SKM-1 treated with dmso at 0.1 percent for 144 hours (cell line): ENCODE measurements around the gene MYO15B.
"Not testable (repeated sequence)": the region's sequence is repeated elsewhere in the genome, so short reads cannot be mapped to it uniquely, and the experiment has no call there.

Source experiments
- DNase-seq: peaks from one replicate; lab custom pipeline; 2025; ENCODE audit not compliant: unreplicated experiment; lab: John Stamatoyannopoulos, UW

Gene MYO15B

GRCh38 chr17:75575728-75576127 is 11.9 kb upstream of the MYO15B start:
- DNase-seq: no peak

DNA sequence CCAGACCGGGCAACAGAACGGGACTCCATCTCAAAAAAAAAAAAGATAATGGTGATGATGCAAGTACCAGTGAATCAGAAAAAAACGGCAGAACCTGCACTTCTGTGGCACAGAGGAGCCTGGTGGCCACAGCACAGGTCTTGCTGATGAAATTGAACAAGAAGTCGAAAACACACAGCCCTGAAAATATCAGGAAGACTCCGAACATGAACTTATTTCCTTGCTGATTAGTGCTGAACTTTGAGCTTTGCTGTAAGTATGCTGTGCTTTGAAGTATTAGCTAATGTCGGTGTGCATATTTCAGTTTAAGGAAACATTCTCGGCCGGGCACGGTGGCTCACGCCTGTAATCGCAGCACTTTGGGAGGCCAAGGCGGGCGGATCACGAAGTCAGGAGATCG is 10.9 kb upstream of the MYO15B start:
- no peak for DNase-seq

DNA sequence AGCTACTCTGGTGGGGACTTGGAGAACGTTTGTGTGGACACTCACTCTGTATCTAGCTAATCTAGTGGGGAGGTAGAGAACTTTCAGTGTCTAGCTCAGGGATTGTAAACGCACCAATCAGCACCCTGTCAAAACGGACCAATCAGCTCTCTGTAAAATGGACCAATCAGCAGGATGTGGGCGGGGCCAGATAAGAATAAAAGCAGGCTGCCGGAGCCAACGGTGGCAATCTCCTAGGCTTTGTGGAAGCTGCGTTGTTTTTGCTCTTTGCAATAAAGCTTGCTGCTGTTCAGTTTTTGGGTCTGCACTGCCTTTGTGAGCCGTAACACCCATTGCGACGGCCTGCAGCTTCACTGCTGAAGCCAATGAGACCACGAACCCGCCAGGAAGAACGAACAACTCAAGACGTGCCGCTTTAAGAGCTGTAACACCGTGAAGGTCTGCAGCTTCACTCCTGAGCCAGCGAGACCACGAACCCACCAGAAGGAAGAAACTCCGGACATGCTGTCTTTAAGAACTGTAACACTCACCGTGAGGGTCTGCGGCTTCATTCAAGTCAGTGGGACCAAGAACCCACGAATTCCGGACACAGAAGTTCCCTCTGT is 6.4 kb upstream of the MYO15B start:
- DNase-seq: not testable (repeated sequence)

DNA sequence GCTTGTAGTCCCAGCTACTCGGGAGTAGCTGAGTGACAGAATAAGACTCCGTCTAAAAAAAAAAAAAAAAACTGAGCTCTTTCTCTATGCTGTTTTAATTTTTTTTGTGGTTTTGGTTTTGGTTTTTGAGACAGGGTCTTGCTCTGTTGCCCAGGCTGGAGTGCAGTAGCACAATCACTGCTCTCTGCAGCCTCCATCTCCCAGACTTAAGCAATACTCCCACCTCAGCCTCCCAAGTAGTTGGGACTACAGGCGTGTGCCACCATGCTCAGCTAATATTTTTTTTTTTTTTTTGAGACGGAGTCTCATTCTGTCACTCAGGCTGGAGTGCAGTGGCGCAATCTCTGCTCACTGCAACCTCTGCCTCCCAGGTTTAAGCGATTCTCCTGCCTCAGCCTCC is 4.4 kb upstream of the MYO15B start:
- not testable (repeated sequence) for DNase-seq

DNA sequence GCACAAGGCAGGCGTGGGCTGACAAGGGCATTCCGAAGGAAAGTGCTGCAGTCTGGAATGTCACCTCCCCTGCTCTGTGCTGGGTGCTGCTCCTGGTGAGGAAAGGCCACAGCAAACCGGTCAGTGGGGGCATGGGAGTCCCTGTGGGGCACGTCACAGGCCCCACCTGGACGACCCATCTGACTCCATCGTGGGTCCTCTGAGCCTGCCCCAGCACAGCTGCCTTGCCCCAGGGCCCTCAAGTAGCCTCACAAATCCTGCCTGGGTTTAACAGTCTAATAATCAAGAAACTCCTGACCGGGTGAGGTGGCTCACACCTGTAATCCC is 2.8 kb upstream of the MYO15B start:
- no peak for DNase-seq

DNA sequence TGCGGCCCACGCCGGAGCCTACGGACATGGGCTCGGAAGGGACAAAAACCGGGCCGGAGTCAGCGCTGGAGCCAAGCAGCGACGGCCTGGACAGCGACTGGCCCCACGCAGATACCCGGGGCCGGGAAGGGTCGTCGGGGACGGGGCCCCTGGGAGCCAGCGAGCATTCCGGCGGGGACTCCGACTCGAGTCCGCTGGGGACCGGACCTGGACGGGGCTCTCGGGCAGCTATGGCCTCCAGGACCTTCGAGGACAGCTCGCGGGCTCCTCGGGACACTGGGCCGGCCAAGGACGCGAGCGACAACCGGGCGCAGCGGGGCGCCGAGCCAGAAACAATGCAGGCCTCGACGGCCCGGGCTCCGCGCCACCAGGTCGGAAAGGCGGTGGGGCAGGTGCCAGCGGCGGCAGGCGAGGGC is 1.0 kb downstream of the MYO15B start:
- DNase-seq: no peak

- peak; percentile 86 for DNase-seq
Measured at GRCh38 chr17:75589012-75589918, 1.7 kb downstream of the MYO15B start.

DNA sequence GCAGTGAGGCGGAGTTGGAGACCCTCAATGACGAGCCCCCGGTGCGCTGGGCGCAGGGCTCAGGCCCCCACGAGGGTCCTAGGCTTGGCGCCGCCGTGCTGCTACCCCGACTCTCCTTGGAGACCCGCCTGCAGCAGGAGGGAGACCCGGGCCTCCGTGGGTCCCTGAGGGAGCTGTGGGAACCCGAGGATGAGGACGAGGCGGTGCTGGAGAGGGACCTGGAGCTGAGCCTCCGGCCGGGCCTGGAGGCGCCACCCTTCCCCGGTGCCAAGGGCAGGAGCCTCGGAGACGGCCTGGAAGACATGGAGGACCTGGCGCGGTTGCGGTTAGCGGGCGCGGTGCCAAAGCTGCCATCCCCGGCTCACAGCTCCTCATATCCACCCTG is 2.3 kb downstream of the MYO15B start:
- no peak for DNase-seq

DNA sequence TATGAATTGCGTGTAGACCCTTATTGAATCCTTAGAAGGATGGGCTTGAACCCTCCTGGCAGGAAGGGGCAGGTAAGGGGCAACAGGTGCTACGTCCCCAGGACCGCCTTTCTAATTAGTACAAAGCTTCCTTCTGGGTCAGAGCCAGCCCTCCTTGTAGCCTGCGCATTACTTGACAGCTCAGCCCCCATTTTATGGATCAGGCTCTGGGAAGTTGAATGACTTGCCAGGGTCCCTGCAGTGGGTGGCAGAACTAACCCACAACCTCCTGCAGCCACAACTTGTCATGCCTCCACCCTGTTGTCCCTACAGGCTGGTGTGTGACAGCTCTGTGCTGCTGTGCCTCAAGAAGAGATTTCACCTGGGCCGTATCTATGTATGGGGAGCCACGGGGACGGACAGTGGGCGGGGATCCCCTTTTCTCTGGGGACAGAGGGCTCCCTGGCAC is 2.7 kb downstream of the MYO15B start:
- DNase-seq: no peak

DNA sequence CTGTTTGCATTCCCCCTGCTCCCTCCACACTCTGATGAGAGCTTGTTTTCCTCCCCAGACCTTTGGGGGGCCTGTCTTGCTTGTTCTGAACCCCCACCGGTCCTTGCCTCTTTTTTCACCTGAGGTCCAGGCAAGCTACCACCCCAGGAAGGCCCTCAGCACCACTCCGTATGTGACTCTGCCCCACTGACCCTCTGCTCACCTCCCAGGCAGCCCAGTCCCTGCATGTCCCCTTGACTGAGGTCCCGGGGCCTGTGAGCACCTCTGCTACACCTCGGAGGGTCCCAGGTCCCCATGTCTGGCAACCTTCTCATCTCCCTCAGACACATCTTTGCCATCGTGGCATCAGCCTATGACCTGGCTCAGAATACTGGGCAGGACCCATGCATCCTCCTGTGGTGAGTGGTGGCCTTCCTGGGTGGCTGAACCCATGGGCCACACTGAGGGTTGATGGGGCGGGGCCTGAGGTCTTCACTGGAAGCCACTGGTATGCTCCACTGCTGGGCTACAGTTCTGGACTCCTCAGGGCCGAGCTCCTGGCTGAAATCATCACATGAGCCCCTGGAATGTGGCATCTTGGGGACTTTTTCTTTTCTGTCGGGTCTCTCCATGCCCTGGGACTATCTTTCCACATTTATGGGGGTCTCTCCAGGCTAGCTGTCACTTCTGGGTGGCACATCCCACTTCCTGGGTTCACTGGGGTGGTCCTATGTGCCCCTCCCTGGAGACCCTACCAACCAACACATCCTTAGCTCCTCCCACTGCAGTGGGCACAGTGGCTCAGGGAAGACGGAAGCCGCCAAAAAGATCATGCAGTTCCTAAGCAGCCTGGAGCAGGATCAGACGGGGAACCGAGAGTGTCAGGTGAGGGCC is 3.5 kb downstream of the MYO15B start:
- no peak for DNase-seq

- no peak for DNase-seq
Measured at GRCh38 chr17:75591722-75592302, 4.2 kb downstream of the MYO15B start.

- no peak for DNase-seq
Measured at GRCh38 chr17:75592348-75593020, 4.9 kb downstream of the MYO15B start.

- not testable (repeated sequence) for DNase-seq
Measured at GRCh38 chr17:75593430-75593829, 5.8 kb downstream of the MYO15B start.

DNA sequence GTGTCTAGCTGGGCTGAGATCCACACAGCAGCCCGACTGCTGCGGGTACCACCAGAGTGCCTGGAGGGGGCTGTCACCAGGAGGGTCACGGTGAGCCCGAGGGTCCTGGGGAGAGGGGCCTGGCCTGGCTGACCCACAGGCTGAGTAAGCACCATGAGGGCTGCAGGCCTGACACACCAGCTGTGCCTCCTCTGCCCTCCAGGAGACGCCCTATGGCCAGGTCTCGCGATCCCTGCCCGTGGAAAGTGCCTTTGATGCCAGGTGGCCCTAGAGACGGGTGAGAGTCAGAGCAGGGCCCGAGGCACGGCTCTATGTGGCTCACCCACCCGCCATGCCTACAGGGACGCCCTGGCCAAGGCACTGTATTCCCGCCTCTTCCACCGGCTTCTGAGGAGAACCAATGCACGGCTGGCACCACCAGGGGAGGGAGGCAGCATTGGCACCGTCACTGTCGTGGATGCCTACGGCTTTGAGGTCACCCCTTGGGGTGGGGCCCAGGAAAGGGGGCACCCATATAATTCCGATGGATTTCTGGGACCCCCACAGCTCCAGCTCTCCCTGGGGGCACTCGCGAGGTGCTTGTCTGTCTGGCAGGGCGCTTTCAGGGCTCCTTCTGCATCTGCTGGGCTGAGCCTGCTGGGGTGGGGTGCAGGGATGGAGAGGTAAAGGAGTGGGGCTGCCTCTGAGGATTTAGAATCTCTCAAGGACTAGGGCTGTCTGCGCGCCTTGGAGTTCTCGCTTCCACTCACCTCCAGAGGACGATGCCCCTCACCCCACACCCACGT is 7.1 kb downstream of the MYO15B start:
- no peak for DNase-seq

DNA sequence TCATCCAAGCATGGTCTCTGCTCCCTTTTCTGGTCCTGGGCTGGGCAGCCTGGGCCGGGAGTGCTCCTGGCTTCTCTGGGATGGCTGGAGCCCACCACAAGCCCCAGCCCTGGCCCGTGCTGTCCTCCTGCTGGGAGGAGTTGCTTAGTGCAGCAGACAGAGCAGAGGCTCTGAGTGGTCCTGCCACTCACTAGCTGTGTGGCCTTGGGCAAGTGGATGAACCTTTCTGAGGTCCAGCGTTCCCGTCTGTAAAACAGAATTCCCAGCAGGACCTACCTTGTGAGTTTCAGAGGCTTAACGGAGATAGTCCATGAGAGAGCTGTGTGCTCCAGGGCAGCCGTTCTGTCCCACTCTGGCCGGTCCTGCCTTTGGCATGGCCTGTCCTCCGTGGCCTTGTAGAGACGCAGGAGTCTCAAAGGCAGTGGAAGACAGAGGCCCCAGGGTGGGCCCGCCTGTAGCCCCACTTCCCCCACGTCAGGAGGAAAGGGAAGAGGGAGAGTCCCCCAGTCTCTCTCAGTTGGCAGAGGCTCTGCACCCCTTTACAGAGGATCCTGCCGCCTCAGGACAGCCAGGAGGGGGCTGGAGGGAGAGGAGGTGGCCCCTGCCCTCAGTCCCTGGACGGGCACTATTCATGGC is 7.8 kb downstream of the MYO15B start:
- no peak for DNase-seq

DNA sequence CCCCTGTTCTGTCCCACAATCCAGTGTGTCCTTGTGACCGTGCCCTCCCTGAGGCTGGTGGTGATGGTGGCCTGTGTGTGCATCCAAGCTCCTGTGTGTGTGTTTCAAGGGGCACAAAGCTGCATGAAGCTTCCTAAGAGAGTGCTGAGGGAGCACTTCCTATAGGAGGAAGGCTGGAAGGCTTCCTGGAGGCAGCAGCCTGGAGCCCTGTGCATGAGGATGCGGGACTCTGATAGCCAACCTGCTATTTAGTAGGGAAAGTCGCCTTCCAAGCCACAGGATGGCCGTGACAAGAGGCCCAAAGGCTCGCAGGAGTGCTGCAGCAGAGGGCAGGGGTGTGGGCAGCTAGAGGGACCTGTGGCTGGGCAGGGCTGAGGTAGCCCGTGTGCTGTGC is 8.3 kb downstream of the MYO15B start:
- no peak for DNase-seq

GRCh38 chr17:75596320-75597087 is 8.9 kb downstream of the MYO15B start:
- DNase-seq: no peak

DNA sequence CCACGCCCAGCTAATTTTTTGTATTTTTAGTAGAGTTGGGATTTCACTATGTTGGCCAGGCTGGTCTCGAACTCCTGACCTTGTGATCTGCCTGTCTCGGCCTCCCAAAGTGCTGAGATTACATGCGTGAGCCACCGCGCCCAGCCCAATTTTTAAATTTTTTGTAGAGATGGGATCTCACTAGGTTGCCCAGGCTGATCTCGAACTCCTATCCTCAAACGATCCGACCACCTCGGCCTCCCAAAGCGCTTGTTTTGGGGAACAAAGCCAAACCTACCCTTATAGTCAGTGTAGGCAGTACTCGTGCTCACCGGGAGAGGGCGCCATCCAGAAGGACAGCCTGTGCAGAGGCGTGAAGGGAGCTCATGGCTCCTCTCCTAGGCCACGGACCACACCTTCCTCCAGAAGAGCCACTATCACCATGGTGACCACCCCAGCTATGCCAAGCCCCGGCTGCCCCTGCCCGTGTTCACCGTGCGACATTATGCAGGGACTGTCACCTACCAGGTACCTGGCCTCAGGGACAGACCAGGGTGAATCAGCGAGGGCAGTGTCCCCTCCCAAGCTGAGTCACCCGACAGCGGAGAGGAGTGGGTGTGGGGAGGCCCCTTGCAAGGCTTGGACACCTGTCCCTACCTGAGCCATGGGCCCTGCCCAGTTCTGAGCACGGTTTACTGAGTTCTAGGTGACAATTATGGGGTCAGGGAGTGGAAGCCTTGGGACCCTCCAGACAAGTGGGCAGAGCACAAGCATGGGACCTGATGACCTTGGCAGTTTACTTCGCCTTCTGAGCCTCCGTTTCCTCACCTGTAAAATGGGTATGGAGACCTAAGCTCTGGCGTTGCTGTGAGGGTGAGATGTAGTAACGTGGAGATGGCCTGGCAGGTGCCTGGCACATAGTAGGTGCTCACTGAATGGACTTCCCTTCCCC is 13.7 kb downstream of the MYO15B start:
- peak; percentile 59 for DNase-seq
